Body of pancreas (tissue), 4 donors: ENCODE results near the gene MPG. TPM values are rescaled to one million over a fixed set of nuclear protein-coding genes. Genes with fewer than 3 reads are reported as not detected.

Experiments
- ATAC-seq: fragments of 150-250 bp; one replicate; pipeline ENCODE4 v1.9.1; 2016
- DNase-seq, 4 donors: peaks; one replicate each; pipeline ENCODE4 v3.0.0-alpha.2; 2019
- H3K27ac ChIP-seq, 4 donors: fragments of 200-600 bp; sonication (generic); 1 replicate in 3 of 4; 2 replicates in 1 of 4; pipeline versions ENCODE4 v1.5.1 to v1.6.1; 2016 to 2019; ENCODE audit warnings: mild to moderate bottlenecking in 1 of 4, mixed read lengths in 1 of 4, moderate library complexity in 1 of 4
- H3K27me3 ChIP-seq, 2 donors: fragments of 200-600 bp; sonication (generic); one replicate each; pipeline ENCODE4 v1.6.0; 2016; ENCODE audit warnings: mild to moderate bottlenecking in 1 of 2
- H3K36me3 ChIP-seq, 2 donors: fragments of 200-600 bp; sonication (generic); replicated peaks in 1 of 2; 2 replicates each; pipeline ENCODE4 v1.5.1; 2016; ENCODE audit warnings: low read depth in 2 of 2; ENCODE audit not compliant: insufficient read depth in 1 of 2
- H3K4me1 ChIP-seq: fragments of 200-600 bp; sonication (generic); one replicate; pipeline ENCODE4 v1.6.0; 2016
- H3K4me3 ChIP-seq, 2 donors: fragments of 200-600 bp; sonication (generic); 1 replicate in 1 of 2; 2 replicates in 1 of 2; pipeline ENCODE4 v1.5.1; 2016 to 2019
- H3K9me3 ChIP-seq, 3 donors: fragments of 200-600 bp; sonication (generic); 1 replicate in 2 of 3; 2 replicates in 1 of 3; pipeline ENCODE4 v1.5.1; 2016
- POLR2A ChIP-seq, 3 donors: fragments of 450-650 bp; IDR thresholded peaks; one replicate each; pipeline ENCODE4 v1.6.1; 2016; ENCODE audit warnings: antibody characterized with exemption in 3 of 3, mild to moderate bottlenecking in 2 of 3
- WGBS, 2 donors: methylation state at CpG; one replicate each; pipeline ENCODE4 v1.1.5; 2017; 5-methylcytosine and 5-hydroxymethylcytosine counted together
- intact Hi-C: fragments of 100-400 bp; cut with DNase I; formaldehyde crosslinking; loops from one replicate; pipeline ENCODE4 v1.15.1; 2023
- total RNA-seq, 2 donors: library from RNA; depleted of rRNA; stranded (reverse); fragments of >200 nt; gene quantifications; one replicate each; pipeline ENCODE4 v1.1.0, GENCODE V29; 2016
- TF ChIP-seq, protein P1 (sequence below), 7 experiments: fragments of 450-650 bp in 4 of 7; fragments of 200-600 bp in 3 of 7; sonication (generic) in 3 of 7; IDR thresholded peaks; one replicate each; pipeline ENCODE4 v1.5.1; 2016 to 2019; ENCODE audit warnings: antibody characterized with exemption in 7 of 7

MPG gene
- total RNA-seq, 2 donors from 2014 or later, result 65.6 to 66.9 TPM

DNA sequence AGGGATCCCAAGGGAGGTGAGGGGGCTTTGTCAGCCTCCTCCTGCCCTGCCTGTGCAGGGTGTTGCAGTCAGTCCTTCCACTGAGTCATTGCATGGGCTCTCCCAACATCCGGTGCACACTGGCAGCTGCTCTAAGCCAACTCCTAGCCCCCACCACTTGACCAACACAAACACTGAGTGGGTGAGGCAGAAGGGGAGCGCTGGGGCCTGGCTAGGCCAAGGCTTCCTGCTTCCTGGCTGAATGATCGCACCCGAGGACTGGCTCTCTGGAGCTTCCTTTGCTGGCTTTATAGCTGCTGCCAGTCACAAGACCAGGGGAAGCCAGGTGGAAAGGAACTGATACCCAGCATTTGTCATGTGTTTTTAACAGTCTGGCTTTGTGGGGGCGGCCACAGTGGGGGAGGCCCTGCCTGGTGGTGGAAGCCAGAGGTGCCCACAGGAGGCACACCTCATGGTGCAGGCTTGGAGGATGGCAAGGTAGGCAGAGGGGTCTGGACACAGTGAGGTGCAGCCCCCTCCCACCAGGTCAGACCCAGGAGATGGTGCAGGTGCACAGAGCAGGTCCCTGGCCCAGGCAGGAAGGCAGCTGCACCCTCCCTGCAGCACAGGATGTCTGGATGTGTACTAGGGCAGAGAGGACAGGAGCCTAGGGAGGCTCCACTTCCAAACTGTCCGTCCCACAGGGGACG lies 6.8 kb downstream of the MPG start:
- peak in 3 of 4 donors; percentile 41 to 43 (median 42) for DNase-seq
- ATAC-seq, result peak; percentile 45
- no peak for TF ChIP-seq POLR2A (IDR thresholded peaks at IDR 0.05)
- TF ChIP-seq, protein P1, sequence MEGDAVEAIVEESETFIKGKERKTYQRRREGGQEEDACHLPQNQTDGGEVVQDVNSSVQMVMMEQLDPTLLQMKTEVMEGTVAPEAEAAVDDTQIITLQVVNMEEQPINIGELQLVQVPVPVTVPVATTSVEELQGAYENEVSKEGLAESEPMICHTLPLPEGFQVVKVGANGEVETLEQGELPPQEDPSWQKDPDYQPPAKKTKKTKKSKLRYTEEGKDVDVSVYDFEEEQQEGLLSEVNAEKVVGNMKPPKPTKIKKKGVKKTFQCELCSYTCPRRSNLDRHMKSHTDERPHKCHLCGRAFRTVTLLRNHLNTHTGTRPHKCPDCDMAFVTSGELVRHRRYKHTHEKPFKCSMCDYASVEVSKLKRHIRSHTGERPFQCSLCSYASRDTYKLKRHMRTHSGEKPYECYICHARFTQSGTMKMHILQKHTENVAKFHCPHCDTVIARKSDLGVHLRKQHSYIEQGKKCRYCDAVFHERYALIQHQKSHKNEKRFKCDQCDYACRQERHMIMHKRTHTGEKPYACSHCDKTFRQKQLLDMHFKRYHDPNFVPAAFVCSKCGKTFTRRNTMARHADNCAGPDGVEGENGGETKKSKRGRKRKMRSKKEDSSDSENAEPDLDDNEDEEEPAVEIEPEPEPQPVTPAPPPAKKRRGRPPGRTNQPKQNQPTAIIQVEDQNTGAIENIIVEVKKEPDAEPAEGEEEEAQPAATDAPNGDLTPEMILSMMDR (IDR thresholded peaks at IDR 0.05), result no peak
- no peaks in the 10 kb centered on the region for H3K27me3 ChIP-seq
- peaks cover 19% of the 10 kb centered on the region for H3K4me1 ChIP-seq
- peak overlapping the region in 1 of 4 donors; percentile 36 for H3K27ac ChIP-seq
- no peaks in the 10 kb centered on the region for H3K9me3 ChIP-seq
- intact Hi-C loops, result no loop called here
- peaks cover 3 to 5% of the 10 kb centered on the region in 2 donors for H3K36me3 ChIP-seq
- 62 to 63% methylated on average over 7 of the region's 7 CpGs for WGBS, 2 donors
- no peak overlapping the region for H3K4me3 ChIP-seq

- WGBS, 2 donors, result 69 to 74% methylated on average over 8 to 16 of the region's 18 CpGs
- TF ChIP-seq, protein P1 (IDR thresholded peaks at IDR 0.05), result no peak
- no peak for TF ChIP-seq POLR2A (IDR thresholded peaks at IDR 0.05)
- intact Hi-C loops, result no loop called here
- peak overlapping the region in 1 of 4 donors; percentile 36 for H3K27ac ChIP-seq
- ATAC-seq, result no peak
- peaks cover 23% of the 10 kb centered on the region for H3K4me1 ChIP-seq
- no peak for DNase-seq
- H3K27me3 ChIP-seq, result no peaks in the 10 kb centered on the region
- no peaks in the 10 kb centered on the region for H3K9me3 ChIP-seq
- peaks cover 3 to 5% of the 10 kb centered on the region in 2 donors for H3K36me3 ChIP-seq
- H3K4me3 ChIP-seq, result no peak overlapping the region
These were observed 7.4 kb downstream of the MPG start for GRCh38 chr16:85407-85782.

DNA sequence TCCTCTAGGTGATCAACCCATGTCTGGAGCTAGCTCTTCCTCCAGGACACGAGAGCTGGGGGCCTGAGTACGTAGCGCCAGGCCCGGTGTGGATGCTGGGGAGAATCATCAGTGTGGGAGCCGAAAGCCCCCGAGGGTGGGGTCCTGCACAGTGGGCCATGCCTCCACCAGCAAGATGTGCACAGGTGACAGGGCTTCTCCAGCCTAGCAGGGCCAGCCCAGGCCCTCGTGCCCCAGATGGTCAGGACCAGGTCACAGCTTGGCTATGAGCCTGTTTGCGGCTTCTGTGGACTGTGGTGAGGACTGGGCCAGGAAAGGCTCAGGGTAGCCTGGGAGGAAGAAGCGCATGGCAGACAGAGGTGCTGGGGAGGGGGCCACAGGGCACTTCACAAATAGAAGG lies 7.8 kb downstream of the MPG start:
- 72 to 80% methylated on average over 9 of the region's 9 CpGs for WGBS, 2 donors
- no peak overlapping the region for H3K27ac ChIP-seq

DNA sequence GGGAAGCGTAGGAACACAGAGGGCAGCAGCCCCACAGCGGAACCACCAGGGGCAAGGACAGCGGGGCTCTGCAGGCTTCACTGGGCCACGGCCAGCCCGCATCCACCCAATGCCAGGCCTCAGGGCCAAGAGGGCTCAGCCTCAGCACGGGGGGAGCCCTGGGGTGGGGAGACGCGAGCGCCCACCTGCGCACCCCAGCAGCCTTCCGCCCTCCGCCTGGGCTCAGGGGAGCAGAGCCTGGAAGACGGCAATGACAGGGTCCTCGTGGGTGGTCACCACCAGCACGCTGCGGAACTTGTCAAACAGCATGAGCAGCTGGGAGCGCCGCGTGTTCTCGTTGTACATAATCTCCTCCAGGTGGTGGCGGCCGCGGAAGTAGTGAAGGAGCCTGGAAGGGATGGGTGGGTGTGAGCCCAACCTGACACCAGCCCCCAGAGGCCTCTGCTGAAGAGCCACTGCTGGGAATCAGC lies 8.5 kb downstream of the MPG start:
- no peak for DNase-seq
- TF ChIP-seq POLR2A (IDR thresholded peaks at IDR 0.05), result no peak
- TF ChIP-seq, protein P1 (IDR thresholded peaks at IDR 0.05), result no peak
- no peaks in the 10 kb centered on the region for H3K27me3 ChIP-seq
- H3K9me3 ChIP-seq, result no peaks in the 10 kb centered on the region
- 87 to 89% methylated on average over 11 to 23 of the region's 23 CpGs for WGBS, 2 donors
- H3K27ac ChIP-seq, result no peak overlapping the region
- intact Hi-C loops, result no loop called here
- H3K36me3 ChIP-seq, result peaks cover 3 to 5% of the 10 kb centered on the region in 2 donors
- ATAC-seq, result no peak
- H3K4me1 ChIP-seq, result peaks cover 26% of the 10 kb centered on the region
- H3K4me3 ChIP-seq, result no peak overlapping the region

More for the DNA sequence above, 7.8 kb downstream of the MPG start:
- TF ChIP-seq POLR2A (IDR thresholded peaks at IDR 0.05), result no peak
- TF ChIP-seq, protein P1 (IDR thresholded peaks at IDR 0.05), result no peak
- DNase-seq (no peak), ATAC-seq (no peak)
- Histone ChIP-seq H3K4me1 (peaks cover 23% of the 10 kb centered on the region), H3K4me3 (no peak overlapping the region), H3K9me3 (no peaks in the 10 kb centered on the region), H3K27me3 (no peaks in the 10 kb centered on the region), H3K36me3 (peaks cover 3 to 5% of the 10 kb centered on the region in 2 donors)
- intact Hi-C loops, result no loop called here

DNA sequence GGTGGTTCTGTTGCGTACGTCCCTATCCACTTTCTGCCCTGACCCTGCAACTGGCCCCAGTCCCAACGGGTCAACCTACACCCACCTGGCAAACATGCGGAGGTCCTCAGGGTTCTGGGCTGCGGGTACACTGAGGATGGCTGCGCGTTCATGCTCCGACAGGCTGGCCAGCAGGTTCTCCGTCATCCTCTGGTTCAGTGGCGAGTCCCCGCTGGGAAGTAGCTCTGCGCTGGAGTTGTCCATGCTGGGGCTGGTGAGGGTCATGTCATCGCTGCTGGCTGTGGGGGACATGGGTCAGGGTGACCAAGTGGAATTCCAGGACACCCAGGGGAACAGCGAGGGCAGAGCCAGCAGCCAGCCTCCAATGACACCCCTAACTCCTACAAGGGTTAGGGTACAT lies 10.6 kb downstream of the MPG start:
- ATAC-seq (no peak), DNase-seq (no peak)
- Histone ChIP-seq H3K4me1 (peaks cover 31% of the 10 kb centered on the region), H3K9me3 (no peaks in the 10 kb centered on the region), H3K36me3 (peaks cover 3 to 5% of the 10 kb centered on the region in 2 donors), H3K27ac (no peak overlapping the region), H3K4me3 (no peak overlapping the region), H3K27me3 (no peaks in the 10 kb centered on the region)
- intact Hi-C loops, result no loop called here
- TF ChIP-seq POLR2A (IDR thresholded peaks at IDR 0.05), result no peak
- TF ChIP-seq, protein P1 (IDR thresholded peaks at IDR 0.05), result no peak
- 85 to 95% methylated on average over 5 to 13 of the region's 14 CpGs for WGBS, 2 donors
